Mesendoderm (in vitro differentiated cells): ENCODE measurements around the gene GALNT15.

ENCODE experiments used
- DNase-seq: peaks from one replicate; pipeline ENCODE4 v3.0.0; 2013
- H2AK5ac ChIP-seq: 2 replicates; pipeline ENCODE4 v1.6.1; 2013; ENCODE audit warnings: low read length, inconsistent platforms
- H2BK120ac ChIP-seq: 2 replicates; pipeline ENCODE4 v1.6.1; 2013; ENCODE audit warnings: low read depth, mild to moderate bottlenecking, low read length, moderate library complexity, mixed read lengths
- H2BK15ac ChIP-seq: replicated peaks from 2 replicates; pipeline ENCODE4 v1.6.1; 2013; ENCODE audit warnings: low read depth, mild to moderate bottlenecking, moderate library complexity
- H2BK5ac ChIP-seq: 2 replicates; pipeline ENCODE4 v1.6.1; 2013; ENCODE audit warnings: low read length, inconsistent platforms
- H3K18ac ChIP-seq: 2 replicates; pipeline ENCODE4 v1.6.1; 2013; ENCODE audit warnings: mild to moderate bottlenecking, low read length, mixed read lengths
- H3K23ac ChIP-seq: one replicate; pipeline ENCODE4 v1.6.1; 2013; ENCODE audit warnings: low read length
- H3K27ac ChIP-seq: 2 replicates; pipeline ENCODE4 v1.5.1; 2013; ENCODE audit warnings: low read depth, mild to moderate bottlenecking, inconsistent platforms, low read length, moderate library complexity
- H3K27me3 ChIP-seq: 2 replicates; pipeline ENCODE4 v1.6.1; 2013; ENCODE audit warnings: low read length, control low read depth, mild to moderate bottlenecking, inconsistent platforms; ENCODE audit not compliant: insufficient read depth, poor library complexity
- H3K36me3 ChIP-seq: 2 replicates; pipeline ENCODE4 v1.6.1; 2013; ENCODE audit warnings: low read length, inconsistent platforms; ENCODE audit not compliant: control insufficient read depth, insufficient read depth
- H3K4ac ChIP-seq: one replicate; pipeline ENCODE4 v1.6.1; 2013; ENCODE audit warnings: low read depth, mild to moderate bottlenecking, low read length, moderate library complexity
- H3K4me1 ChIP-seq: 2 replicates; pipeline ENCODE4 v1.6.1; 2013; ENCODE audit warnings: low read depth, low read length, inconsistent platforms; ENCODE audit not compliant: control insufficient read depth
- H3K4me2 ChIP-seq: 2 replicates; pipeline ENCODE4 v1.6.1; 2013; ENCODE audit warnings: low read length
- H3K4me3 ChIP-seq: 2 replicates; pipeline ENCODE4 v1.5.1; 2013; ENCODE audit warnings: mild to moderate bottlenecking, low read length
- H3K56ac ChIP-seq: one replicate; pipeline ENCODE4 v1.6.1; 2013; ENCODE audit warnings: low read length
- H3K79me1 ChIP-seq: 2 replicates; pipeline ENCODE4 v1.6.1; 2013; ENCODE audit warnings: low read length, inconsistent platforms
- H3K79me2 ChIP-seq: 2 replicates; pipeline ENCODE4 v1.6.1; 2013; ENCODE audit warnings: mild to moderate bottlenecking, low read length; ENCODE audit not compliant: control insufficient read depth, insufficient read depth
- H3K9ac ChIP-seq: 2 replicates; pipeline ENCODE4 v1.6.1; 2013; ENCODE audit warnings: low read length, inconsistent platforms
- H4K5ac ChIP-seq: one replicate; pipeline ENCODE4 v1.6.1; 2013; ENCODE audit warnings: low read length
- H4K8ac ChIP-seq: one replicate; pipeline ENCODE4 v1.6.1; 2013; ENCODE audit warnings: low read depth, mild to moderate bottlenecking, control low read depth, low read length, moderate library complexity
- WGBS: extraction: QIAGEN DNeasy Blood & Tissue Kit; methylation state at CpG from one replicate; pipeline ENCODE4 v1.1.7; 2013; ENCODE audit warnings: low lambda C conversion rate, missing lambda C conversion rate; ENCODE audit not compliant: insufficient coverage; ENCODE audit errors: extremely low coverage; 5-methylcytosine and 5-hydroxymethylcytosine counted together

GALNT15 gene

GRCh38 chr3:16222547-16222946 lies 48.1 kb downstream of the GALNT15 start:
- no peaks in the 10 kb centered on the region for H3K79me2 ChIP-seq

DNA sequence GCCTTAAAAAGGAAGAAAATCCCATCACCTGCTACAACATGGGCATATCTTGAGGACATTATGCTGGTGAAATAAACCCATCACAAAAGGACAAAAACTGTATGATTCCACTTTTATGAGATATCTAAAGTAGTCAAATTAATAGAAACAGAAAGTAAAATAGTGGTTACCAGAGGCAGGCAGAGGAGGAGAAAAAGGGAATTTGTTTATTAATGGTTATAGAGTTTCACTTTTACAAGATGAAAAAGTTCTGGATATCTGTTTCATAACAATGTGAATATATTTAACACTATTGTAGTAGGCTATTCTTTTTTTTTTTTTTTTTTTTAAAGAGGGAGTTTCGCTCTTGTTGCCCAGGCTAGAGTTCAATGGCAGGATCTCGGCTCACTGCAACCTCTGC lies 49.8 kb downstream of the GALNT15 start:
- H2AK5ac ChIP-seq = no peak overlapping the region

More at GRCh38 chr3:16222547-16222946, 48.1 kb downstream of the GALNT15 start:
- no peak overlapping the region for H4K8ac ChIP-seq
- H3K27me3 ChIP-seq = no peaks in the 10 kb centered on the region
- no peaks in the 10 kb centered on the region for H3K36me3 ChIP-seq
- no peaks in the 10 kb centered on the region for H3K79me1 ChIP-seq
- H3K4me2 ChIP-seq = no peak overlapping the region
- no peak overlapping the region for H2AK5ac ChIP-seq
- H3K56ac ChIP-seq = no peak overlapping the region
- DNase-seq = no peak
- no peaks in the 10 kb centered on the region for H3K4me1 ChIP-seq
- no peak overlapping the region for H2BK5ac ChIP-seq
- H2BK15ac ChIP-seq = no peak overlapping the region
- no CpG with 5 or more reads among the region's 2 CpGs for WGBS
- H3K27ac ChIP-seq = no peak overlapping the region
- no peak overlapping the region for H3K4me3 ChIP-seq
- H3K18ac ChIP-seq = no peak overlapping the region
- no peak overlapping the region for H4K5ac ChIP-seq
- H3K9ac ChIP-seq = no peak overlapping the region
- no peak overlapping the region for H3K4ac ChIP-seq
- H3K23ac ChIP-seq = no peak overlapping the region
- H2BK120ac ChIP-seq = no peak overlapping the region

GRCh38 chr3:16227566-16227965 lies 53.1 kb downstream of the GALNT15 start:
- Histone ChIP-seq H2BK120ac (no peak overlapping the region), H3K27ac (no peak overlapping the region), H3K4me1 (no peaks in the 10 kb centered on the region), H2BK5ac (no peak overlapping the region), H3K36me3 (no peaks in the 10 kb centered on the region), H3K4ac (no peak overlapping the region), H3K27me3 (no peaks in the 10 kb centered on the region), H3K18ac (no peak overlapping the region), H3K23ac (no peak overlapping the region), H4K8ac (no peak overlapping the region), H2AK5ac (no peak overlapping the region), H3K4me3 (no peak overlapping the region), H3K9ac (no peak overlapping the region), H3K4me2 (no peak overlapping the region), H2BK15ac (no peak overlapping the region), H3K79me2 (no peaks in the 10 kb centered on the region), H4K5ac (no peak overlapping the region), H3K56ac (no peak overlapping the region), H3K79me1 (no peaks in the 10 kb centered on the region)
- DNase-seq = no peak
- no CpG with 5 or more reads among the region's 1 CpG for WGBS

More for the DNA sequence above, 49.8 kb downstream of the GALNT15 start:
- no peaks in the 10 kb centered on the region for H3K36me3 ChIP-seq
- no peak overlapping the region for H3K4me2 ChIP-seq
- H3K79me2 ChIP-seq = no peaks in the 10 kb centered on the region
- H2BK15ac ChIP-seq = no peak overlapping the region
- H3K79me1 ChIP-seq = no peaks in the 10 kb centered on the region
- H3K4me3 ChIP-seq = no peak overlapping the region
- WGBS = no CpG with 5 or more reads among the region's 2 CpGs
- H4K8ac ChIP-seq = no peak overlapping the region
- no peak overlapping the region for H3K9ac ChIP-seq
- no peaks in the 10 kb centered on the region for H3K27me3 ChIP-seq
- no peak overlapping the region for H3K4ac ChIP-seq
- no peaks in the 10 kb centered on the region for H3K4me1 ChIP-seq
- H3K56ac ChIP-seq = no peak overlapping the region
- no peak overlapping the region for H2BK5ac ChIP-seq
- DNase-seq = no peak
- no peak overlapping the region for H3K18ac ChIP-seq
- H3K27ac ChIP-seq = no peak overlapping the region
- H2BK120ac ChIP-seq = no peak overlapping the region
- H4K5ac ChIP-seq = no peak overlapping the region
- no peak overlapping the region for H3K23ac ChIP-seq

DNA sequence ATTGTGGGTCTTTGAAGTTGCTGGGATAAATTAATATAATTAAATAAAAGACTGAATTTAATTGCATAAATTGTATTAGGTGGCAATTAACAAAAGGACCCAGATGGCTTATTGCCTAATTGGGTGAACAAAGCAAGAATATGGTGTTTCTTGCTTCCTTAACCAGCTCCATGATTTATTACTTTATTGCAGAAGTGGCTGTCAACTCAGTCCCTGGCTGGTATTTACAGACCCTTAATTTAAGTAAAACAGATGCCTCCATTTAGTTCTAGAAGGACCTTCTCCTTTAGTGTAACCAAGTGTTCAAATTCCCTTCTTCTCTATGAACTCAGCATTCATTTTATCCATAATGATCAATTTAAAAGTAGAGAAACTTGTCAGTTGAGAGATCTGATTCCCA lies 55.2 kb downstream of the GALNT15 start:
- Histone ChIP-seq H3K4ac (no peak overlapping the region), H4K5ac (no peak overlapping the region), H4K8ac (no peak overlapping the region), H3K56ac (no peak overlapping the region), H2BK5ac (no peak overlapping the region), H3K9ac (no peak overlapping the region), H3K27ac (no peak overlapping the region), H3K4me3 (no peak overlapping the region), H3K23ac (no peak overlapping the region), H3K27me3 (no peaks in the 10 kb centered on the region), H2BK120ac (no peak overlapping the region), H3K36me3 (no peaks in the 10 kb centered on the region), H3K18ac (no peak overlapping the region), H3K4me1 (no peaks in the 10 kb centered on the region), H2AK5ac (no peak overlapping the region), H3K79me2 (no peaks in the 10 kb centered on the region), H3K79me1 (no peaks in the 10 kb centered on the region), H2BK15ac (no peak overlapping the region), H3K4me2 (no peak overlapping the region)
- no peak for DNase-seq

DNA sequence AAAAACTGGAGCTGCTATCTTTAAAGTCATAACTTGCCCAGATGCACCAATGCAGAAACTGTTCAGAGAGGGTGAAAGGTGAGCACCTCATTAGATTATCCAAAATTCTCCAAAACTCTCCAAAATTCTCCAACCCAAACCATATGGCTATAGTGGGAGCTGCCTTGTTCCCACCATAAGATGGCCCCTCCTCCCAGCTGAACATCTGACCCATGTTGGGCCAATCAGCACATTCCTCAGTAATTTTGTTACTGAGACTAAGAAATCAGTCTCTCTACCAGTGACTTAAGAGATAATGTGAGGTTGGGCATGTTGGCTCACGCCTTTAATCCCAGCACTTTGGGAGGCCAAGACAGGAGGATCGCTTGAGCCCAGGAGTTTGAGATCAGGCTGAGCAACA lies 57.5 kb downstream of the GALNT15 start:
- Histone ChIP-seq H3K4me1 (no peaks in the 10 kb centered on the region), H2BK5ac (no peak overlapping the region), H3K4me2 (no peak overlapping the region), H3K23ac (no peak overlapping the region), H3K36me3 (no peaks in the 10 kb centered on the region), H2AK5ac (no peak overlapping the region), H3K4ac (no peak overlapping the region), H3K56ac (no peak overlapping the region), H3K79me2 (no peaks in the 10 kb centered on the region), H3K18ac (no peak overlapping the region), H4K8ac (no peak overlapping the region), H3K79me1 (no peaks in the 10 kb centered on the region), H2BK15ac (no peak overlapping the region), H4K5ac (no peak overlapping the region), H3K9ac (no peak overlapping the region), H2BK120ac (no peak overlapping the region), H3K4me3 (no peak overlapping the region), H3K27me3 (no peaks in the 10 kb centered on the region), H3K27ac (no peak overlapping the region)
- no CpG with 5 or more reads among the region's 2 CpGs for WGBS
- DNase-seq = no peak

- no peak overlapping the region for H3K27ac ChIP-seq
- H3K79me2 ChIP-seq = no peaks in the 10 kb centered on the region
- no peak overlapping the region for H3K9ac ChIP-seq
- H2AK5ac ChIP-seq = no peak overlapping the region
- no peak for DNase-seq
- no peaks in the 10 kb centered on the region for H3K27me3 ChIP-seq
- H2BK5ac ChIP-seq = no peak overlapping the region
- no peaks in the 10 kb centered on the region for H3K79me1 ChIP-seq
- WGBS = no CpG with 5 or more reads among the region's 1 CpG
- H4K8ac ChIP-seq = no peak overlapping the region
- H3K18ac ChIP-seq = no peak overlapping the region
- no peak overlapping the region for H3K4ac ChIP-seq
- H3K56ac ChIP-seq = no peak overlapping the region
- H3K4me2 ChIP-seq = no peak overlapping the region
- no peaks in the 10 kb centered on the region for H3K36me3 ChIP-seq
- no peak overlapping the region for H3K23ac ChIP-seq
- no peak overlapping the region for H2BK120ac ChIP-seq
- H3K4me3 ChIP-seq = no peak overlapping the region
- H3K4me1 ChIP-seq = no peaks in the 10 kb centered on the region
- H4K5ac ChIP-seq = no peak overlapping the region
- H2BK15ac ChIP-seq = no peak overlapping the region
These were observed 59.3 kb downstream of the GALNT15 start for GRCh38 chr3:16233806-16234205.
